Effector memory CD4-positive, alpha-beta T cell (primary cell): ENCODE measurements around the gene CPN2.

Experiments used
- DNase-seq, 3 donors: peaks; one replicate each; pipeline ENCODE4 v3.0.0-alpha.2; 2020
- H3K27ac ChIP-seq: 2 replicates; pipeline ENCODE4 v1.7.0; 2013; ENCODE audit warnings: mild to moderate bottlenecking, low read length, moderate library complexity; ENCODE audit not compliant: insufficient read depth, poor library complexity, severe bottlenecking
- H3K27me3 ChIP-seq: replicated peaks from 2 replicates; pipeline ENCODE4 v1.7.0; 2013; ENCODE audit warnings: mild to moderate bottlenecking, low read length; ENCODE audit not compliant: insufficient read depth, control insufficient read depth, poor library complexity, severe bottlenecking
- H3K36me3 ChIP-seq: 2 replicates; pipeline ENCODE4 v1.7.0; 2013; ENCODE audit warnings: mild to moderate bottlenecking, low read length, moderate library complexity; ENCODE audit not compliant: control insufficient read depth, insufficient read depth
- H3K4me1 ChIP-seq: 2 replicates; pipeline ENCODE4 v1.7.0; 2013; ENCODE audit warnings: low read length, mild to moderate bottlenecking; ENCODE audit not compliant: control insufficient read depth, insufficient read depth, poor library complexity, severe bottlenecking
- H3K4me3 ChIP-seq: 2 replicates; pipeline ENCODE4 v1.7.0; 2013; ENCODE audit warnings: low read length, low read depth, mild to moderate bottlenecking; ENCODE audit not compliant: insufficient read depth, poor library complexity, severe bottlenecking
- H3K9me3 ChIP-seq: 2 replicates; pipeline ENCODE4 v1.7.0; 2013; ENCODE audit warnings: mild to moderate bottlenecking, low read length, moderate library complexity; ENCODE audit not compliant: control insufficient read depth

The CPN2 gene

DNA sequence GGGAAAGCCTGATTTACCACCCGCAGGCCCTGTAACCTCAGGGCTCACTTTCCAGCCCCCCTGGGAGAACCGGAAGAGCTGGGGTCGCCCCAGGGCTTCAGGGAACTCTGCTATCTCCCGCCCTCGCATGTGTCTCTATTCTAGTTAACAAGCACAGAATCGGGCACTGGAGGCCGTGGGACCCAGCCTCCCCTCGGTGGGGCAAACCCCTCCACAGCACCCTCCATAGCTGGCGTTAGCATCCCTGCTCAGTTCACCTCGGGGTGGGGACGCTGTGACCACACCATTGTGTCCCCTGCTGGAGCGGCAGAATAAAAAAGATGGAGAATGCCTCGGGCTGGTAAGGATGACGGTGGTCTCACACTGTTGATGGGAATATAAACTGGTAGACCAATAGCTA, 21.9 kb upstream of the CPN2 start:
- peaks cover 9% of the 10 kb centered on the region for H3K27me3 ChIP-seq

GRCh38 chr3:194370753-194371152, 19.6 kb upstream of the CPN2 start:
- H3K4me3 ChIP-seq, result no peak overlapping the region
- H3K36me3 ChIP-seq, result no peaks in the 10 kb centered on the region
- peaks cover 9% of the 10 kb centered on the region for H3K27me3 ChIP-seq
- no peak for DNase-seq
- H3K9me3 ChIP-seq, result no peaks in the 10 kb centered on the region
- no peaks in the 10 kb centered on the region for H3K4me1 ChIP-seq
- H3K27ac ChIP-seq, result no peak overlapping the region

More for the DNA sequence above, 21.9 kb upstream of the CPN2 start:
- DNase-seq, result no peak
- H3K9me3 ChIP-seq, result no peaks in the 10 kb centered on the region
- no peaks in the 10 kb centered on the region for H3K4me1 ChIP-seq
- H3K27ac ChIP-seq, result no peak overlapping the region
- H3K4me3 ChIP-seq, result no peak overlapping the region
- H3K36me3 ChIP-seq, result no peaks in the 10 kb centered on the region

- Histone ChIP-seq H3K36me3 (no peaks in the 10 kb centered on the region), H3K9me3 (no peaks in the 10 kb centered on the region), H3K27me3 (peaks cover 9% of the 10 kb centered on the region), H3K4me1 (no peaks in the 10 kb centered on the region), H3K27ac (no peak within 1 kb of the TSS), H3K4me3 (no peak within 1 kb of the TSS)
- DNase-seq, result no peak
These were observed 18.6 kb upstream of the CPN2 start, which contains the start of gene LRRC15 for GRCh38 chr3:194369522-194370279. Gene LRRC15, minus strand, starts transcription at chr3:194369743. Its CDS starts 8,700 bp downstream, at chr3:194361043.

- H3K4me1 ChIP-seq, result no peaks in the 10 kb centered on the region
- no peaks in the 10 kb centered on the region for H3K36me3 ChIP-seq
- H3K27ac ChIP-seq, result no peak overlapping the region
- H3K4me3 ChIP-seq, result no peak overlapping the region
- no peak for DNase-seq
- H3K9me3 ChIP-seq, result no peaks in the 10 kb centered on the region
- H3K27me3 ChIP-seq, result peaks cover 9% of the 10 kb centered on the region
These were observed 17.8 kb upstream of the CPN2 start for GRCh38 chr3:194368918-194369317.

DNA sequence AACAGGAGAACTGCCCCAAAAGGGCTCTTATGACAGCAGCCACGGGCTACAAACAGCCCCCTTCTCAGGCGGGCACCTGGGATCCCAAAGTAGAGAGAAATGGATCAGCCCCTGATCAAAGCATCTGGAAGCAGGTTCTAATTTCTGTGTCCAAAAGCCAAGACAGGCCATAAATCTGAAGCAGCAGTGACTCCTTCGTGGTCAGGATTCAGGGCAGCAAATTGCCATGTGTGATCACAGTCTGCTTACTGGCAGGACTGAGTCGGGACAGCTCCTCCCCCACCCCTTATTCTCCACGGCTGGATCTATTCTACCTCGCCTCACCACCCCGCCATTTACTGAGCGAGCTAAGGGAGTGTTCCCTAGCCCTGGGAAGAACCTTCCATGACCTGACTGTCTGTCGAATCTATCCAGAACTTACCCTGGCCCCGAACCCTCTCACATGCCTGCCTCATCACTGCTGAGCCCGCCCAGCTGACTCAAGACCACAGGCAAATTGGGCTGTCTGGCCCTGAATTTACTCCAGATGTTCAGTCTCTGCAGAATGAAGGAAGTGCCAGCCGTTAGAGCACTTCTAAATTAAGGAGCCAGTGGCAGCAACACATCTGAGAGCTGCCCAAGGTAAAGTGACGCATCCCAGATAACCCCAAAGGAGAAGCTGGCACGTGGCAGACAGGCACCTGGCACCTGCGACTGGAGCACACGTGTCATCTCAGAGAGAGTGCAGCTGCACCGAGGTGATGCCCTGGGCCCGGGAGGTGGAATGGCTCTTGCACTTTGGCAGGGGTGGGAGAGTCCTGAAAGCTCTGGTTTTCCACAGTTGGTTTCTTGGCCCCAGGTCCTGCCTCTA, 17.1 kb upstream of the CPN2 start:
- Histone ChIP-seq H3K36me3 (no peaks in the 10 kb centered on the region), H3K4me1 (no peaks in the 10 kb centered on the region), H3K27me3 (peaks cover 6% of the 10 kb centered on the region), H3K27ac (no peak overlapping the region), H3K9me3 (no peaks in the 10 kb centered on the region), H3K4me3 (no peak overlapping the region)
- no peak for DNase-seq

DNA sequence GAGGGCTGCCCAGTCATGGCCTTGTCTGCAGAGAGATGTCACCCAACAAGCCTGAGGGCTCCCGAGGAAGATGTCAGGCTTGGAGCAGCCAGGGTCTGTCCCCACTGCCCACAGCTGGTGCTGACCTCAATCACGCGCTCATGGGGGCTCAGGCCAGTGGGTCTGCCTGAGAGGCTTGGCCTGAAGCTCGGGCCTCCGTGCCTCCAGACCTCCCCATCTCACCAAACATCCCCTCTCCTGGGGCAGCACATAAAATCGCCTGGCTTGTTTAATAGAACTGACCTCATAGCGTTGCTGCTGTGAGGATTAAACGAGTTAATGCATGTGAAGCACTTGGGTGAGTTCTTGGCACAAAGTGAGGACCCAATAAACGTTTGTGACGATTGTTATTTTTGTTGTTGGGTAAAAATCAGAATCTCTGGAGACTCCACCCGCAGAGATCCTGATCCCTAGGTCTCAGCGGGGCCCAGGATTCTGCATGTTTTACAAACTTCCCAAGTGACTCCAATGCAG, 14.9 kb upstream of the CPN2 start:
- no peak overlapping the region for H3K27ac ChIP-seq
- no peaks in the 10 kb centered on the region for H3K4me1 ChIP-seq
- DNase-seq, result no peak
- H3K27me3 ChIP-seq, result peaks cover 6% of the 10 kb centered on the region
- H3K9me3 ChIP-seq, result no peaks in the 10 kb centered on the region
- H3K4me3 ChIP-seq, result no peak overlapping the region
- H3K36me3 ChIP-seq, result no peaks in the 10 kb centered on the region

- H3K4me1 ChIP-seq, result no peaks in the 10 kb centered on the region
- H3K27me3 ChIP-seq, result peaks cover 6% of the 10 kb centered on the region
These were observed 14.4 kb upstream of the CPN2 start for GRCh38 chr3:194365526-194365925.

DNA sequence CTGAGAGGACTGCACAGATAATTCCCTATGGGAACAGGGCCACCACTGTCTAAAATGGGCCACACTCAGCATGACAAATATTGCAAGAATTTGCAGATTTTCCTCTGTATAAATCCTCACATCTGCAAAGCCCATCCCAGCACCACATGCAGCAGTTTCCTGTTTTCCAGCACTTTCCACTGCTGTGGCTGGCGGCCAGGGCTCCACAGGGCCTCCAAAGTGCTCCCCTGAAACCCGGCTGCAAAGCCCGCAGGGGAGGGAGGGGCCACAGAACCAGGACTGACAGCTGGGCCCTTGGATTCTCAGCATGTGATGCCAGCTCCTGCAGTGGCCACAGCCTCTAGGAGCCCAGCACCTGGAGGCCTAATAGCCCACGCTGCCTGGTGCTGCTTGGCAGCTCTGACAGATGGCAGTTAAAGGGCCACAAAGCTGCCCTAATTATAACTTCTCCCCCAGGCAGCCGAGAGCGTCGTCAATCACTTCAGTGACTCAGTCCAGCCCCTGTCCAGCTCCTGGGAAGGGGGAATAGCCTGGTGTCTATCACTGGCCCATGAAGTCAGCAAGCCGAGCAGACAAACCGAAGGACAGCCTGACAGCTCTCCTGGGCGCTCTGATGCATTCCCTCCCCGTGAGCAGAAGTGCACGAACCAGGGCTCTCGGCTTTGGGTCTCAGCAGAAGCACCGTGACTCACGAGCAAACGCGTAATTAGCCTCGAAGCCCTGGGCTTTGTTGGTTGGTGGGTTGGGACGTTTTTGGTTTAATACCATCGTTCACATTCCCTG, 13.7 kb upstream of the CPN2 start:
- H3K27me3 ChIP-seq, result peaks cover 6% of the 10 kb centered on the region
- DNase-seq, result no peak
- no peaks in the 10 kb centered on the region for H3K9me3 ChIP-seq
- no peaks in the 10 kb centered on the region for H3K36me3 ChIP-seq
- H3K4me3 ChIP-seq, result no peak overlapping the region
- no peaks in the 10 kb centered on the region for H3K4me1 ChIP-seq
- H3K27ac ChIP-seq, result no peak overlapping the region

More at GRCh38 chr3:194365526-194365925, 14.4 kb upstream of the CPN2 start:
- DNase-seq, result no peak
- no peaks in the 10 kb centered on the region for H3K9me3 ChIP-seq
- H3K4me3 ChIP-seq, result no peak overlapping the region
- H3K36me3 ChIP-seq, result no peaks in the 10 kb centered on the region
- H3K27ac ChIP-seq, result no peak overlapping the region

DNA sequence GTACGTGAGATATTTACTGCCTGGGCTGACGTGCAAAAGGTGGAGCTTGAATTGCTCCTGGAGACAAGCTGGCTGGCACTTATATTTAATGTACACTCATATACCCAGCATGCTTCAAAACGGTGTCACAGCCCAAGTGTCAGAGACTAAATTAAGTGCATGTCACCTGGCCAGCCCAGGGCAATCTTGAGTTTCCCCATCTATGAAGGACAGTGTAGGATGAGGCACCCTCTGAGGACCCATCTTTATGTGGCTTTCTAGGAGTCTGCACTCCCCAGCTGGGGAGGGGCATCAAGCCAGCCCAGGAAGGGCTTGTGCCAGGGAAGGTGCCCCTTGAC, 13.2 kb upstream of the CPN2 start:
- no peak overlapping the region for H3K27ac ChIP-seq
- H3K4me3 ChIP-seq, result no peak overlapping the region
- H3K27me3 ChIP-seq, result peaks cover 6% of the 10 kb centered on the region
- no peaks in the 10 kb centered on the region for H3K36me3 ChIP-seq
- no peaks in the 10 kb centered on the region for H3K4me1 ChIP-seq
- H3K9me3 ChIP-seq, result no peaks in the 10 kb centered on the region
- DNase-seq, result no peak
